Right ventricle myocardium inferior (tissue), 1 donor: ENCODE data around the gene DRG2. TPM values are rescaled to one million over a fixed set of nuclear protein-coding genes. Genes with fewer than 3 reads are reported as not detected.

ENCODE experiments used
- ATAC-seq: fragments of 200-7000 bp; cut with Tn5 transposase; one replicate; pipeline ENCODE4 v1.9.1; 2020; ENCODE audit warnings: mild to moderate bottlenecking, moderate library complexity
- DNase-seq: peaks from one replicate; pipeline ENCODE4 v3.0.0; 2021; ENCODE audit errors: missing footprints
- intact Hi-C: fragments of 100-400 bp; cut with DNase I; formaldehyde crosslinking; loops from one replicate; pipeline ENCODE4 v1.11.0; 2022
- total RNA-seq: library from RNA; stranded (reverse); fragmentation: NEBNext Ultra II Directional; extraction: Animal tissue kit (Norgen Biotek cat#: 25700); gene quantifications from one replicate; pipeline ENCODE4 v1.2.1, GENCODE V29; 2021
- donor health status: DM: no; HTN: yes; CAD: no; lungs with severe emphysema.

DRG2 gene
- total RNA-seq, 1 donor from 2014 or later: 18.8 TPM

GRCh38 chr17:18136357-18136756, 48.6 kb downstream of the DRG2 start:
- intact Hi-C loops: no loop called here
- DNase-seq (no peak), ATAC-seq (no peak)

- ATAC-seq: no peak
- peak; percentile 16 for DNase-seq
- intact Hi-C loops: no loop called here
Measured at GRCh38 chr17:18138065-18138749, 50.5 kb downstream of the DRG2 start.

DNA sequence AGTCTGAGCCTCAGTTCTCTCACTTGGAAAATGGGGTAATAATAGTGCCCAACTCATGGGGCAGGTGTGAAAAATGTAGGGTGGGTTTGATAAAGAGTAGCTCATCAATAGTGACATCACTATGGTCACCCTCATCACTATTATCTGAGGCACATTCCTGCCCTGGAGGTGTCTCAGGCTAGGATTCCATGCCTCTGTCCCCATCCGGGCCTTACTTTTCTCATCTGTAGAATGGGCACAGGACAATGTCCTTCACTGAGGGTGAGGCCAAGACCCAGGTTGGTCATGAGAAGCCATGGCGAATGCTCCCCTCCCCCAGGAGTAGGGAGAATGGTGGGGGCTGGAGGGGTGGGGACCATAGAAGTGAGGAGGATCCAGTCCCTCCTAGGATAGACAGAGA, 51.3 kb downstream of the DRG2 start:
- intact Hi-C loops: no loop called here
- DNase-seq (no peak), ATAC-seq (no peak)

DNA sequence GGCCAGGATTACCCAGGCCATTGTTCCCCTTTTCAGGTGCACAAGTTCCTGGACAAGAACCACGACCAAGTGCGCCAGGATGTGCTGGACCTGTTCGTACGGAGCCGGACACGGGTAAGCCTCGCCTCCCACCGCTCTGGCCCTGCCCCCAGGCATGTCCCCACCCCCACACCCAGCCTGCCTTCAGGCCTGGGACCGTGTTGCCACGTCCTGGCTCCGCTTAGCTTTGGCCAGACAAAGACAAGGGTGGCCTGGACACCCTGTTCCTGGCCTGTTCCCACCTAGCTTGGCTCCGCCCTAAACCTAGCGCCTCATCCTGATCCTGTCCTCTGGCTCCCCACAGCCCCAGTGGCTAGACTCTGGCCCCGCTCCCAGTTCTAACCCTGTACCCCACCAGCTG, 51.8 kb downstream of the DRG2 start:
- no peak for ATAC-seq
- no peak for DNase-seq
- intact Hi-C loops: no loop called here

- intact Hi-C loops: loop anchor here (1.0 to 5.0 kb wide), 3 partner anchors 42 to 120 kb away; partner anchors contain the start of genes ALKBH5 and MIEF2
- ATAC-seq: no peak
- DNase-seq: no peak
Measured at GRCh38 chr17:18139949-18140348, 52.2 kb downstream of the DRG2 start.

- ATAC-seq (no peak), DNase-seq (peak; percentile 11)
- intact Hi-C loops: loop anchor here (1.0 to 5.0 kb wide), 3 partner anchors 42 to 120 kb away; partner anchors contain the start of genes ALKBH5 and MIEF2
Measured at GRCh38 chr17:18140648-18141047, 52.9 kb downstream of the DRG2 start.

GRCh38 chr17:18141210-18141803, 53.6 kb downstream of the DRG2 start:
- peak; percentile 20 for DNase-seq
- intact Hi-C loops: loop anchor here (5.0 kb wide), 2 partner anchors 41 to 76 kb away; partner anchors contain the start of gene ALKBH5
- no peak for ATAC-seq

- ATAC-seq: no peak
- intact Hi-C loops: loop anchor here (5.0 kb wide), 2 partner anchors 40 to 75 kb away; partner anchors contain the start of gene ALKBH5
- no peak for DNase-seq
Measured at GRCh38 chr17:18142417-18142816, 54.7 kb downstream of the DRG2 start.

- intact Hi-C loops: loop anchor here (5.0 kb wide), 2 partner anchors 39 to 74 kb away; partner anchors contain the start of gene ALKBH5
- DNase-seq (no peak), ATAC-seq (no peak)
Measured at GRCh38 chr17:18143044-18143936, 55.5 kb downstream of the DRG2 start.

GRCh38 chr17:18144261-18144660, 56.5 kb downstream of the DRG2 start:
- DNase-seq: no peak
- ATAC-seq: no peak
- intact Hi-C loops: loop anchor here (5.0 kb wide), 2 partner anchors 38 to 73 kb away; partner anchors contain the start of gene ALKBH5

DNA sequence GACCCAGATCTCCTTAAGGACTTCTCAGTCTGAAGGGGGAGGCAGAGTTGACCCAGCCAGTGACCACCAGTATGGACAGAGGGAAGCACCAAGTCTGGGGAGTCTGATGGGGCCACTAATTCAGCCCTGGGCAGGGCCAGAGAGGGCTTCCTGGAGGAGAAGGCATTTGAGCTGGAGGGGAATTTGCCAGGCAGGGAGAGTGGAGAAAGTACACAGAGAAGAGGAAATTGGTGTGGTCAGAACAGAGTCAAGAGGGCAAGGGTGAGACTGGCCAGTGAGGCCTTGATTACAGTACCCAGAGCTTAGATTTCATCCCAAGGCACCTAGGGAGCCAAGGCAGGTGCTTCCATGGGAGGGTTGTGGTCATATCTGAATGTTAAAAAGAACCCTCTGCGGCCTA, 57.1 kb downstream of the DRG2 start:
- ATAC-seq (no peak), DNase-seq (no peak)
- intact Hi-C loops: loop anchor here (5.0 kb wide), 2 partner anchors 37 to 72 kb away; partner anchors contain the start of gene ALKBH5

GRCh38 chr17:18145811-18146210, 58.1 kb downstream of the DRG2 start:
- DNase-seq (no peak), ATAC-seq (no peak)
- intact Hi-C loops: no loop called here

DNA sequence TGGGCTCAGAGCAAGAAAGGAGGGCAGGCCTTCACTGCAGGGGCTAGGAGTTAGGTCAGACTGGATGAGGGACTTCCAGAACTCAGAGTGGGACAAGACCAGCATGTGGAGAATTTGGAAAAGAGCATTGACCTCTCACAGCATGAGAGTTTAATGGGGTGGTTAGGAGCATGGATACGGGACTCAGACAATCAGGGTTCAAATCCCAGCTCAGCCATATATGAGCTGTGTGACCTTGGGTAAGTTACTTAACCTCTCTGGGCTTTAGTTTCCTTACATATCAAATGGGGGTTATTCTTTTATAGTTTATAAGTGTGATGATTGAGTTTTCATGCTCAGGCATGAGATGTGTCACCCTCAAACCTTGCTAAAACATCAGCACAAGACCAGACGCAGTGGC, 58.5 kb downstream of the DRG2 start:
- ATAC-seq (no peak), DNase-seq (no peak)
- intact Hi-C loops: no loop called here

DNA sequence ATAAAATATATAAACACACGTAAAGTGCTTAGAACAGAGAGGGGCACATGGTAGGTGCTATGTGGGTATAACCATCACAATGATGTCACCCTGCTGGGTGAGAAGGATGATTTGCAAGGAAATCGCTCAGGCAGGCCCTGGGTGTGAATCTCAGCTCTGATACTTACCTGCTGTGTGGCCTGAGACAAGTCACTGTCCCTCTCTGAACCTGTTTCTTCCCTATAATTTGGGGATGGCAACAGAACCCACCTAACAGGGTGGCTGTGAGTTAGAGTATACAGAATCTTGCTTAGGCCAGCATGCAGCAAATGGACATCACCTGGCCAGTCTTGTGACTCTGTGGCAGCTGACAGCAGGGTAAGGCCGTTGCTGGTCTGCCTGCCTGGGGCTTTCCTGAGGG, 59.2 kb downstream of the DRG2 start:
- DNase-seq (no peak), ATAC-seq (no peak)
- intact Hi-C loops: no loop called here

GRCh38 chr17:18148586-18148985, 60.8 kb downstream of the DRG2 start:
- ATAC-seq (no peak), DNase-seq (no peak)
- intact Hi-C loops: no loop called here

GRCh38 chr17:18151290-18151689, 63.5 kb downstream of the DRG2 start:
- ATAC-seq (no peak), DNase-seq (no peak)
- intact Hi-C loops: no loop called here

GRCh38 chr17:18155179-18155578, 67.4 kb downstream of the DRG2 start:
- ATAC-seq: no peak

DNA sequence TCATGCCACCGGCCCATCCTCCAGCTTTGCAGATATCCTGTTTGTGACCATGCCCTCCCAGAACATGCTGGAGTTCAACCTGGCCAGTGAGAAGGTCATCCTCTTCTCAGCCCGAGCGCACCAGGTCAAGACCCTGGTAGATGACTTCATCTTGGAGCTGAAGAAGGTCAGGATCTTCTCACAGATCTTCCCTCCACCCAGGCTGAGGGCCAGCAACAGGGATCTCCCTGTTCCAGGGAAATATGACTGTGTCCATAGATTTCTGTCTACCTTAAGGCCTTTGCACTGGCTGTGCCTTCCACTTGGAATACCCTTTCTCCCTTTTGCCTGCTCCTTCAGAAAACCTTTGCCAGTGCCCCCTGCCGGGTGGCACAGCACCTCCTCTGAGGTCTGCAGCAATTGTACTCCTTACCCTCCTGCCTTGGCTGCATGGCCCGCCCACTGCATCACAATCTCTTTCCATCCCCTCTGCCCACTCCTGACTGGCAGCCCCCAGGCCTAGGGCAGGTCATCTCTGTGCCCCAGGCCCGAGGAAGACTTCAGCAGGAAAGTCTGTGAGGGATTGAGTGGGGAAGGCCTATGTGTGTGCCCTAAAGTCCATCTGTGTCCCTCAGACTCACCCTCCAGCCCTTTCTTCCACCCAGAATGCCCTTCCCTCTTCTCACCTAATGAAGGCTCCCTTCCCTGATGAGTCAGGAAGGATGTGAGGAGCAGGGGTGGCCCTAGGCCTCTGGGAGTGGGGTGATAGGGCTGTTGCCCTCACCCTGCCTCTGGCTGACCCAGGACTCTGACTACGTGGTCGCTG, 68.6 kb downstream of the DRG2 start:
- DNase-seq: no peak
- intact Hi-C loops: no loop called here
- ATAC-seq: no peak

More at GRCh38 chr17:18155179-18155578, 67.4 kb downstream of the DRG2 start:
- intact Hi-C loops: no loop called here
- no peak for DNase-seq

- intact Hi-C loops: no loop called here
- ATAC-seq (no peak), DNase-seq (no peak)
Measured at GRCh38 chr17:18156976-18157280, 69.2 kb downstream of the DRG2 start.
